Measurements from ENCODE around the gene FTSJ3.

FTSJ3 gene

GRCh38 chr17:63826468-63827001 is 928 bp downstream of the FTSJ3 start:
- H3K27ac ChIP-seq (ENCODE audit: low read depth, low read length) = peak overlapping the region; percentile 95
- no peaks in the 10 kb centered on the region for H3K27me3 ChIP-seq (ENCODE audit: control insufficient read depth, insufficient read depth, low read length)
- H3K4me1 ChIP-seq (ENCODE audit: control insufficient read depth, insufficient read depth, low read length) = peaks cover 12% of the 10 kb centered on the region
- H3K36me3 ChIP-seq (ENCODE audit: control insufficient read depth, insufficient read depth, low read length) = peaks cover 78% of the 10 kb centered on the region
- peak overlapping the region; percentile 97 for H3K9ac ChIP-seq (ENCODE audit: low read depth, low read length)
- no peaks in the 10 kb centered on the region for H3K9me3 ChIP-seq (ENCODE audit: control insufficient read depth, insufficient read depth, low read length)
- peak overlapping the region; percentile 98 for H3K4me3 ChIP-seq (ENCODE audit: low read depth, low read length)

GRCh38 chr17:63824362-63824761 is 3.1 kb downstream of the FTSJ3 start:
- H3K9me3 ChIP-seq (ENCODE audit: control insufficient read depth, insufficient read depth, low read length) = no peaks in the 10 kb centered on the region
- no peak overlapping the region for H3K27ac ChIP-seq (ENCODE audit: low read depth, low read length)
- no peak overlapping the region for H3K4me3 ChIP-seq (ENCODE audit: low read depth, low read length)
- peaks cover 12% of the 10 kb centered on the region for H3K4me1 ChIP-seq (ENCODE audit: control insufficient read depth, insufficient read depth, low read length)
- H3K9ac ChIP-seq (ENCODE audit: low read depth, low read length) = no peak overlapping the region
- no peaks in the 10 kb centered on the region for H3K27me3 ChIP-seq (ENCODE audit: control insufficient read depth, insufficient read depth, low read length)
- H3K36me3 ChIP-seq (ENCODE audit: control insufficient read depth, insufficient read depth, low read length) = peaks cover 78% of the 10 kb centered on the region

GRCh38 chr17:63823659-63824331 is 3.7 kb downstream of the FTSJ3 start:
- Histone ChIP-seq H3K4me1 (ENCODE audit: control insufficient read depth, insufficient read depth, low read length) (peaks cover 12% of the 10 kb centered on the region), H3K27me3 (ENCODE audit: control insufficient read depth, insufficient read depth, low read length) (no peaks in the 10 kb centered on the region), H3K4me3 (ENCODE audit: low read depth, low read length) (no peak overlapping the region), H3K9ac (ENCODE audit: low read depth, low read length) (no peak overlapping the region), H3K36me3 (ENCODE audit: control insufficient read depth, insufficient read depth, low read length) (peaks cover 78% of the 10 kb centered on the region), H3K9me3 (ENCODE audit: control insufficient read depth, insufficient read depth, low read length) (no peaks in the 10 kb centered on the region), H3K27ac (ENCODE audit: low read depth, low read length) (no peak overlapping the region)

GRCh38 chr17:63822537-63822936 is 4.9 kb downstream of the FTSJ3 start:
- Histone ChIP-seq H3K36me3 (ENCODE audit: control insufficient read depth, insufficient read depth, low read length) (peaks cover 83% of the 10 kb centered on the region), H3K9ac (ENCODE audit: low read depth, low read length) (no peak overlapping the region), H3K4me1 (ENCODE audit: control insufficient read depth, insufficient read depth, low read length) (peaks cover 6% of the 10 kb centered on the region; the same call in 1 of the 2 replicates), H3K27ac (ENCODE audit: low read depth, low read length) (no peak overlapping the region), H3K27me3 (ENCODE audit: control insufficient read depth, insufficient read depth, low read length) (no peaks in the 10 kb centered on the region), H3K9me3 (ENCODE audit: control insufficient read depth, insufficient read depth, low read length) (no peaks in the 10 kb centered on the region), H3K4me3 (ENCODE audit: low read depth, low read length) (no peak overlapping the region)

GRCh38 chr17:63821804-63822203 is 5.7 kb downstream of the FTSJ3 start:
- no peak overlapping the region for H3K4me3 ChIP-seq (ENCODE audit: low read depth, low read length)
- no peak overlapping the region for H3K27ac ChIP-seq (ENCODE audit: low read depth, low read length)
- no peaks in the 10 kb centered on the region for H3K27me3 ChIP-seq (ENCODE audit: control insufficient read depth, insufficient read depth, low read length)
- no peaks in the 10 kb centered on the region for H3K9me3 ChIP-seq (ENCODE audit: control insufficient read depth, insufficient read depth, low read length)
- H3K4me1 ChIP-seq (ENCODE audit: control insufficient read depth, insufficient read depth, low read length) = peaks cover 6% of the 10 kb centered on the region; the same call in 1 of the 2 replicates
- peaks cover 90% of the 10 kb centered on the region for H3K36me3 ChIP-seq (ENCODE audit: control insufficient read depth, insufficient read depth, low read length)
- H3K9ac ChIP-seq (ENCODE audit: low read depth, low read length) = no peak overlapping the region

- H3K27ac ChIP-seq (ENCODE audit: low read depth, low read length) = no peak overlapping the region
- peaks cover 98% of the 10 kb centered on the region for H3K36me3 ChIP-seq (ENCODE audit: control insufficient read depth, insufficient read depth, low read length)
- no peaks in the 10 kb centered on the region for H3K27me3 ChIP-seq (ENCODE audit: control insufficient read depth, insufficient read depth, low read length)
- H3K9me3 ChIP-seq (ENCODE audit: control insufficient read depth, insufficient read depth, low read length) = no peaks in the 10 kb centered on the region
- no peak overlapping the region for H3K4me3 ChIP-seq (ENCODE audit: low read depth, low read length)
- H3K9ac ChIP-seq (ENCODE audit: low read depth, low read length) = no peak overlapping the region
- peaks cover 5% of the 10 kb centered on the region; the same call in 1 of the 2 replicates for H3K4me1 ChIP-seq (ENCODE audit: control insufficient read depth, insufficient read depth, low read length)
Measured at GRCh38 chr17:63820963-63821561, 6.4 kb downstream of the FTSJ3 start.

- Histone ChIP-seq H3K4me3 (ENCODE audit: low read depth, low read length) (no peak overlapping the region), H3K4me1 (ENCODE audit: control insufficient read depth, insufficient read depth, low read length) (no peaks in the 10 kb centered on the region), H3K27me3 (ENCODE audit: control insufficient read depth, insufficient read depth, low read length) (no peaks in the 10 kb centered on the region), H3K9me3 (ENCODE audit: control insufficient read depth, insufficient read depth, low read length) (no peaks in the 10 kb centered on the region), H3K9ac (ENCODE audit: low read depth, low read length) (no peak overlapping the region), H3K27ac (ENCODE audit: low read depth, low read length) (no peak overlapping the region), H3K36me3 (ENCODE audit: control insufficient read depth, insufficient read depth, low read length) (peaks cover 98% of the 10 kb centered on the region)
Measured at GRCh38 chr17:63819585-63820537, 7.6 kb downstream of the FTSJ3 start.

GRCh38 chr17:63819131-63819530 is 8.3 kb downstream of the FTSJ3 start:
- H3K9me3 ChIP-seq (ENCODE audit: control insufficient read depth, insufficient read depth, low read length) = no peaks in the 10 kb centered on the region
- peaks cover 98% of the 10 kb centered on the region for H3K36me3 ChIP-seq (ENCODE audit: control insufficient read depth, insufficient read depth, low read length)
- no peaks in the 10 kb centered on the region for H3K4me1 ChIP-seq (ENCODE audit: control insufficient read depth, insufficient read depth, low read length)
- H3K27me3 ChIP-seq (ENCODE audit: control insufficient read depth, insufficient read depth, low read length) = no peaks in the 10 kb centered on the region
- H3K4me3 ChIP-seq (ENCODE audit: low read depth, low read length) = no peak overlapping the region
- no peak overlapping the region for H3K27ac ChIP-seq (ENCODE audit: low read depth, low read length)
- H3K9ac ChIP-seq (ENCODE audit: low read depth, low read length) = no peak overlapping the region

- Histone ChIP-seq H3K4me3 (ENCODE audit: low read depth, low read length) (no peak overlapping the region), H3K9ac (ENCODE audit: low read depth, low read length) (no peak overlapping the region), H3K9me3 (ENCODE audit: control insufficient read depth, insufficient read depth, low read length) (no peaks in the 10 kb centered on the region), H3K27ac (ENCODE audit: low read depth, low read length) (no peak overlapping the region), H3K4me1 (ENCODE audit: control insufficient read depth, insufficient read depth, low read length) (no peaks in the 10 kb centered on the region), H3K36me3 (ENCODE audit: control insufficient read depth, insufficient read depth, low read length) (peaks cover 99% of the 10 kb centered on the region), H3K27me3 (ENCODE audit: control insufficient read depth, insufficient read depth, low read length) (no peaks in the 10 kb centered on the region)
Measured at GRCh38 chr17:63817736-63818385, 9.6 kb downstream of the FTSJ3 start.

GRCh38 chr17:63816669-63817068 is 10.8 kb downstream of the FTSJ3 start:
- H3K4me3 ChIP-seq (ENCODE audit: low read depth, low read length) = no peak overlapping the region
- H3K9me3 ChIP-seq (ENCODE audit: control insufficient read depth, insufficient read depth, low read length) = no peaks in the 10 kb centered on the region
- no peaks in the 10 kb centered on the region for H3K4me1 ChIP-seq (ENCODE audit: control insufficient read depth, insufficient read depth, low read length)
- no peaks in the 10 kb centered on the region for H3K27me3 ChIP-seq (ENCODE audit: control insufficient read depth, insufficient read depth, low read length)
- no peak overlapping the region for H3K27ac ChIP-seq (ENCODE audit: low read depth, low read length)
- no peak overlapping the region for H3K9ac ChIP-seq (ENCODE audit: low read depth, low read length)
- peaks cover 99% of the 10 kb centered on the region for H3K36me3 ChIP-seq (ENCODE audit: control insufficient read depth, insufficient read depth, low read length)

Data from HUES48 (cell line).